D721Med (cell line): ENCODE data around the gene HBB.

Source experiments
- DNase-seq: peaks from one replicate; pipeline ENCODE4 v3.0.0; 2011; ENCODE audit warnings: low spot score; ENCODE audit not compliant: insufficient read length
- FAIRE-seq: peaks from 2 replicates; lab custom pipeline; 2011; peaks lifted over from hg19 to GRCh38; lab: Jason Lieb, UNC
- CTCF ChIP-seq: IDR thresholded peaks from 2 replicates; pipeline ENCODE4 v1.5.1; 2012; ENCODE audit warnings: mild to moderate bottlenecking, control low read depth; ENCODE audit not compliant: insufficient read depth; ENCODE audit errors: missing control alignments

HBB gene

GRCh38 chr11:5243816-5244180, 16.9 kb upstream of the HBB start:
- TF ChIP-seq CTCF = no peak
- FAIRE-seq = no peak
- no peak for DNase-seq

GRCh38 chr11:5242933-5243815, 16.3 kb upstream of the HBB start:
- FAIRE-seq (no peak), DNase-seq (no peak)
- TF ChIP-seq CTCF = no peak

- no peak for DNase-seq
- TF ChIP-seq CTCF = no peak
- FAIRE-seq = no peak
Observed at GRCh38 chr11:5242208-5242607, 15.3 kb upstream of the HBB start.

- no peak for FAIRE-seq
- no peak for DNase-seq
- TF ChIP-seq CTCF = no peak
Observed at GRCh38 chr11:5241458-5241857, 14.6 kb upstream of the HBB start.

GRCh38 chr11:5240458-5240857, 13.6 kb upstream of the HBB start:
- no peak for TF ChIP-seq CTCF
- FAIRE-seq (no peak), DNase-seq (no peak)

- TF ChIP-seq CTCF = no peak
- no peak for FAIRE-seq
- DNase-seq = no peak
Observed at GRCh38 chr11:5240056-5240455, 13.2 kb upstream of the HBB start.

GRCh38 chr11:5239046-5239445, 12.2 kb upstream of the HBB start:
- FAIRE-seq (no peak), DNase-seq (no peak)
- no peak for TF ChIP-seq CTCF
